LNCAP (cell line): Measurements from ENCODE around the gene POMT2.

Experiments used
- TF ChIP-seq, protein P1 (sequence below): fragments of 450-650 bp; IDR thresholded peaks from 2 replicates; pipeline ENCODE4 v1.5.1; 2017; ENCODE audit warnings: mild to moderate bottlenecking

POMT2 gene

GRCh38 chr14:77228056-77228455, 92.6 kb downstream of the POMT2 start:
- TF ChIP-seq, protein P1, sequence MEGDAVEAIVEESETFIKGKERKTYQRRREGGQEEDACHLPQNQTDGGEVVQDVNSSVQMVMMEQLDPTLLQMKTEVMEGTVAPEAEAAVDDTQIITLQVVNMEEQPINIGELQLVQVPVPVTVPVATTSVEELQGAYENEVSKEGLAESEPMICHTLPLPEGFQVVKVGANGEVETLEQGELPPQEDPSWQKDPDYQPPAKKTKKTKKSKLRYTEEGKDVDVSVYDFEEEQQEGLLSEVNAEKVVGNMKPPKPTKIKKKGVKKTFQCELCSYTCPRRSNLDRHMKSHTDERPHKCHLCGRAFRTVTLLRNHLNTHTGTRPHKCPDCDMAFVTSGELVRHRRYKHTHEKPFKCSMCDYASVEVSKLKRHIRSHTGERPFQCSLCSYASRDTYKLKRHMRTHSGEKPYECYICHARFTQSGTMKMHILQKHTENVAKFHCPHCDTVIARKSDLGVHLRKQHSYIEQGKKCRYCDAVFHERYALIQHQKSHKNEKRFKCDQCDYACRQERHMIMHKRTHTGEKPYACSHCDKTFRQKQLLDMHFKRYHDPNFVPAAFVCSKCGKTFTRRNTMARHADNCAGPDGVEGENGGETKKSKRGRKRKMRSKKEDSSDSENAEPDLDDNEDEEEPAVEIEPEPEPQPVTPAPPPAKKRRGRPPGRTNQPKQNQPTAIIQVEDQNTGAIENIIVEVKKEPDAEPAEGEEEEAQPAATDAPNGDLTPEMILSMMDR, result no peak

GRCh38 chr14:77225892-77226557, 94.7 kb downstream of the POMT2 start:
- TF ChIP-seq, protein P1, result no peak

GRCh38 chr14:77225254-77225653, 95.4 kb downstream of the POMT2 start:
- TF ChIP-seq, protein P1, result no peak
